GM18517 (cell line): ENCODE measurements around the gene HEPACAM.

Source experiments
- ATAC-seq: cut with Tn5 transposase; IDR thresholded peaks from one replicate; pipeline ENCODE4 v1.9.1; 2021; ENCODE audit warnings: mild to moderate bottlenecking, moderate library complexity; ENCODE audit not compliant: unreplicated experiment

The HEPACAM gene

DNA sequence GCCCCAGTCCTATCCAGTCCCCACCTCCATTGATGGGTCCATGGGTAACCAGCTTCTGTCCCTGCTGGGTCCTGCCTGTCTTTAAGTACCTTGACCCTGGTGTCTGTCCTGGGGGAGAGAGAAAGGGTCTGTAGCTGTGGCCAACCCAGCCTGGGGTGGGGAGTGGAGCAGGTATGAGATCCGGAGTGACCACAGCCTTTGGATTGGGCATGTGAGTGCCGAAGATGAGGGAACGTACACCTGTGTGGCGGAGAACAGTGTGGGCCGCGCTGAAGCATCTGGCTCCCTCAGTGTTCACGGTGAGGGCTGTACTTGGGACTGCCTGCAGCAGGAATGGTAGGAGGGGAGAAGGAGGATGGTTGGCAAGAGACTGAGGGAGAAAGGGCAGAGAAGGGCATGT, 65.4 kb downstream of the HEPACAM start:
- ATAC-seq: no peak

DNA sequence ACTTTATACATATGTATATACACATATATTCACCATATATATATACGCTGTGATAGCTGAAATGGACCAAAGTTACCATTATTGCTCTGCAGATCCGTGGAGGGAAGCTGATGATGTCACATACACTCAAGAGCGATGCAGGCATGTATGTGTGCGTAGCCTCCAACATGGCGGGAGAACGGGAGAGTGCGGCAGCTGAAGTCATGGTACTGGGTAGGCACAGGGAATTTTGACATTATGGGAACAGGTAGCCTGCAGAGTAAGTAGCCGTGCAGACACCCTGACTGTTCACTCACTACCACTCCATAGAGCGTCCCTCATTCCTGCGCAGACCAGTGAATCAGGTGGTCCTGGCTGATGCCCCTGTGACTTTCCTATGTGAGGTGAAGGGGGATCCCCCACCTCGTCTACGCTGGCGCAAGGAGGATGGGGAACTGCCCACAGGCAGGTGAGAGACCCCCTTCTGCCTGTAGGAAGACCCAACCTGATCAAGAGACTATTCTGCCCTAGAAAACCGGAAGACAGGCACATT, 65.9 kb downstream of the HEPACAM start:
- no peak for ATAC-seq

- no peak for ATAC-seq
These were observed 66.5 kb downstream of the HEPACAM start for GRCh38 chr11:124869331-124869730.
